Limb (tissue), 2 donors: ENCODE data around the gene RUBCNL.

Source experiments
- DNase-seq, 2 donors: peaks; one replicate each; pipeline ENCODE4 v3.0.0-alpha.2; 2016; ENCODE audit errors: extremely low spot score in 2 of 2

Gene RUBCNL

DNA sequence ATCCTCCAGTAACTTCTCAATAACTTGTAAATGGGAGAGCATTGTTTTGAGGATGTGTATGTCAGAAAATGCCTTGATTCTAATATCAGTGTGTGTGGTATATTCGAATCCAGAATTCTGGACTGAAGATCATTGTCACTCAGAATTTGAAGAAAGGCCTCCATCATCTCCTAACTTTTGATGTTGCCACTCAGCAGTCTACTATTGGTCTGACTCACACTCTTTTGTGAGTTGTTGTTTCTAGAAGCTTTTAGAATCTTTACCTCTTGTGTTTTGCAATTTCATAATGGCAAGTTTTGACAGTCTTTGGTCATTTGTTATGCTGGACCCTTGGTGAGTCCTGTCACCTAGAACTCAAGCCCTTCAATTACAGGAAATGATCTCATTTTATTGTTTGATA lies 77.0 kb downstream of the RUBCNL start:
- DNase-seq = no peak

DNA sequence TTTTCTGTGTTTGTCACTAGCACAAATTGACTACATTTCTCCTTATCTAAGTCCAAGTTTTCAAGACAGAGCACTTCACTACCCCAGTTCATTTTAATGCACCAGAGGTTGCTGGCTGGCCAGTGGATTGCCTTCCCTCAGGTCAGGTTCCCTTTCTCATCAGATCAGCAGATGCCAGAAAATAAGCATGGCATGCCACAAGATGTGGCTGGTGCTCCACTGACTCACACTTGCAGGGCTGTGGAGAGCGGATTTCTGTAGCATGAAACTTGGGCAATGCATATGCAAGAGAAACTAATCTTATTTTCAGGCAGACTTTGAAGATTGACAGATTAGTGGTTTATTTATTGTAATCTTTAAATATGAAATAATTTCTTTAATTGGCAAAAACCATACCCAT lies 79.5 kb downstream of the RUBCNL start:
- no peak for DNase-seq

DNA sequence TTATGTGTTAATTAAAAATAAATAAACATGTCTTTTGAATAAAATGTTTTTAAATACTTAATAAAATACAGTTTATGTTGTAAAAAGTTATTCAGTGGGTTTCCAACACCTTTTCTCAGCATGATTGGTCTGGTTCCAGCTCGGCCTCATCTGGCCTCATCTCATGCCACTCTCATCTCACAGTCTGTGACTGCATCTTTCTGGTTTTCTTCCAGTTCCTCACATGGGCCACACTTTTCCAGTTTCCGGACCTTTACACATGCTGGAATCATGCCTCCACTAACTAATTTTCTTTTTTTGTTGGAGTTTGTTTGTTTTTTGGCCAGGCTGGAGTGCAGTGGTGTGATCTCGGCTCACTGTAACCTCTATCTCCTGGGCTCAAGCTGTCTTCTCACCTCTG lies 82.5 kb downstream of the RUBCNL start:
- DNase-seq = no peak

DNA sequence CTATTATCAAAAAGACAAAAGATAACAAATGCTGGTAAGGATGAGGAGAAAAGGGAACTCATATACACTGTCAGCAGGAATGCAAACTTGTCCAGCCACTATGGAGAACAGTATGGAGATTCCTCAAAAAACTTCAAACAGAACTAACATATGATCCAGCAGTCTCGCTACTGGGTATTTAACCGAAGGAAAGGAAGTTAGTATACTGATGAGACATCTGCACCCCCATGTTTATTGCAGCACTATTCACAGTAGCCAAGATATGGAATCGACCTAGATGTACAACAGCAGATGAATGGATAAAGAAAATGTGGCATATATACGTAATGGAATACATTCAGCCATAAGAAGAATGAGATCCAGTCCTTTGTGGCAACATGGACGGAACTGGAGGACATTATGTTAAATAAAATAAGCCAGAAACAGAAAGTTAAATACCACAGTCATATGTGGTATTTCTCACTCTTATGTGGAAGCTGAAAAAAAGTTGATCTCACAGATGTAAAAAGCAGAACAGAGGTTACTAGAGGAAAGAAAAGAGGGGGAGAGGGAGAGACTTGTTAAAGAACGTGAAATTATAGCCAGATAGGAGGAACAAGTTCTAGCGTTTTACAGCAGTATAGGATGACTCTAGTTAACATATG lies 83.2 kb downstream of the RUBCNL start:
- DNase-seq = no peak

DNA sequence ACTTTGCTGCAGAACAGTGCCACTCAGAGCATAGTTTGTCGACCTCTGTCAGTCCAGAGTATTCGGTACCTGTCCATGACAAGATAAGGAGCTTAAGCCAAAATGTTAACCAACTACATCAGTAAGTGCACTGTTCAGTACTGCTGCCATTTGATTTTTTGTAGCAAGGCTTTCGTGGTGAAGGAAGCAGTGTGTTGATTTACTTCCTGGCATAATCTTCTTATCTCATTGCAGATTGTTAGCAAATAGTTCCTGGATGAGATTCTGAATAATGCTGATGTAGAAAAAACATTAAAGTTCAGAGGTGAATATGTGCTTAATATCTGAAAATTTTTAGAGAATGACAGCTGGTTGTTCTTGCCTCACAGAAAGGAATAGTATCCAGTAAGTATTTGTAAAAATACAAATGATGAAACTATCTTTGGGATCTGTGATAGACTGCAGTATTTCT lies 89.7 kb downstream of the RUBCNL start:
- no peak for DNase-seq

DNA sequence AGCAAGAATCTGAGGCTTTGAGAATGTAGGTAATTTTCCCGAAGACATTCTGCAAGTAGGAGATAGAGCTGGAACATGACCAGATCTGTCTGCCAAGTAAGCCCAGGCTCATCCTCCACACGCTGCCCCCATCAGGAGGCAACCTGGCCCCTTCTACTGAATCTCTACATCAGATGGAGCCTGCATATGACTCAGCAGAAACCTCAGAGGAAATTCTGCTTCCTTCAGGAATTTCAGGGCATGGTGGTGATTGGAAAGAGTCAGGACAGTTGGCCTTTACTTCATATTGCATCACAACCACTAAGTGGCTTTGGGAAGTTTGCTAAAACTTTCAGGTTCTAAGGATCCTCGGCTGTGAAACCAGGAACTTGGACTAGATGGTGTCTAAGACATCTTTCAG lies 90.1 kb downstream of the RUBCNL start:
- no peak for DNase-seq

DNA sequence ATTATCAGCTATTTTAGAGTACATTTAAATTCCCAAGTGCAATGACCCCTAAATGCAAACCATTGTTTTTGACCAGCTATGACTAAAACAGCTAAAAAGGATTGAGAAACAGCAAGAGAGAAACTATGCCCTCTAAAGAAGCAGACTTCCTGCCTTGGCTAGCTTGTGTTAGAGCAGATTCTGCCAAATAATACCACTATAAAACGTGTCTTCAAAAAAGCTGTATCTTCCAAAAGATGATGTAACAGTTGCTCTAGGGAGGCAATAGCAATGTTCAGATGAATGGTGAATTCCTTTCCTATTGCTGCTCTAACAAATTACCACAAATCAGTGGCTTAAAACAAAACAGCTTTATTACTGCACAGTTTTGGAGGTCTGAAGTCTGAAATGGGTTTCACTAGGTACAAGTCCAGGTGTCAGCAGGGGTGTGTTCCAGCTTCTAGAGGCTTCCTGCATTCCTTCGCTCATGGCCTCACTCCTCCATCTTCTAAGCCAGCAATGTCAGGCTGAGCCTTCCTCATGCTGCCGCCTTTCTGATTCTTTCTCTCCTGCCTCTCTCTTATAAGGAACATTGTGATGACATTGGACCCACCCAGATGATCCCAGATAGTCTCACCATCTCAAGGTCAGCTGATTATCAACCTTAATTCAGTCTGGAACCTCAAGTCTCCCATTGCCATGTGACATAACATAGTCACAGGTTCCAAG lies 90.8 kb downstream of the RUBCNL start:
- no peak for DNase-seq

DNA sequence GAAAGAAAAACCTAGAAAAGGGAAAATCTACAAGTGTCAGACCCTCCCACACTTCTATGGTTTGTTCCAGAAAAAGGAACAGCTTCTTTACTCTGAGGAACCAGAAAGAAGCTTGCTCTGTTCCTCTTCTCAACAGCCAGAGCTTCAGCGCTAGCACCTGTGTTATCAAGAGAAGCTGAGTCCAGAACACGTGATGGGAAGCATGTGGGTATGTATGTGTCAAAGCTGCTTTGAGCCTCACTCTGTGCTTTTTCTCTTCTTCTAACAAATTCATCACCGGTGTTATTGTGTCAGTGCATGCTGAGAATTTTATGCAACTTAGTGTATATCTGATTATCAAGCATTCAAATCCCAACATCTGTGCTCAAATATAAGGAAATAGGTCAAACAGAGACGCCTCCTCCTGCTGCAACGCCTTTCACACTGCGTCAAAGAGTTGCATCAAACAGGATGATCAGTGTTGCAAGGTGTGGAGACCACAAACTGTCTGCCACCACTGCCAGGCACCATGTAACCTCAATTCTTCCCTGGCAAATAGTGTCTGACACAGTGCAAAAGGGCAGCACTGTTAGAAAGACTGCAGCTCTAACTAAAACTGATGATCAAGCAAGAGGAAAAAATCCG lies 91.4 kb downstream of the RUBCNL start:
- no peak for DNase-seq

DNA sequence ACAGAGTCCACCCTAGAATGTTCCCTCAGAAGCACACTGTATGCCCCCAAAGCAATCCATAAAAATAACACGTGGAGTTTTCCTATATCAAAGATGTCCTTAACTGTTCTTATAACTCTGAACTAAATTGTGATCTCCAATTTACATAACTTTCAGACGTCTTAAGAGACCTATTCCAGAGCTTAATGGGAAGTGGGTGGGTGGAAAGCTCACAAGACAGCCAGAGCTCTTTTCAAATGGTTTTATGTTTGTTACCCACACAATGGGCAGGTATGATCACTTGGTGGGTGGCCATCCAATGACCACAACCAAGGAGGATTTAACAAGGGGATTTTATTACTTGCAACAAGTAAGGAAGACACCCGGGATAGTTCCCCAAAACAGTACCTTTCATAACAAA lies 93.6 kb downstream of the RUBCNL start:
- no peak for DNase-seq
